Keratinocyte (primary cell): ENCODE measurements around the gene ZNF143. TPM values are rescaled to one million over a fixed set of nuclear protein-coding genes. Genes with fewer than 3 reads are reported as not detected.

Experiments used
- DNase-seq: peaks from one replicate; pipeline ENCODE4 v3.0.0-alpha.2; 2011; ENCODE audit warnings: low read depth, missing footprints, low spot score
- FAIRE-seq: peaks from 2 replicates; lab custom pipeline; 2011; peaks lifted over from hg19 to GRCh38; lab: Jason Lieb, UNC
- H2AFZ ChIP-seq: 2 replicates; pipeline ENCODE4 v1.6.0; 2012; ENCODE audit warnings: low read length, control low read depth, inconsistent platforms; ENCODE audit not compliant: control insufficient read depth
- H3K27ac ChIP-seq: 2 replicates; pipeline ENCODE4 v1.5.1; 2011; ENCODE audit warnings: low read length; ENCODE audit not compliant: control insufficient read depth, insufficient read depth
- H3K27me3 ChIP-seq: 3 replicates; pipeline ENCODE4 v1.6.0; 2011; ENCODE audit warnings: low read length; ENCODE audit not compliant: control insufficient read depth, insufficient read depth; ENCODE audit errors: extremely low read depth
- H3K36me3 ChIP-seq, 2 experiments: 2 replicates in 1 of 2; 3 replicates in 1 of 2; pipeline ENCODE4 v1.5.1; 2011; ENCODE audit warnings: low read length in 2 of 2, mild to moderate bottlenecking in 1 of 2; ENCODE audit not compliant: control insufficient read depth in 2 of 2, insufficient read depth in 2 of 2; ENCODE audit errors: extremely low read depth in 1 of 2
- H3K4me1 ChIP-seq: 3 replicates; pipeline ENCODE4 v1.5.1; 2011; ENCODE audit warnings: low read length; ENCODE audit not compliant: control insufficient read depth, insufficient read depth; ENCODE audit errors: extremely low read depth
- H3K4me2 ChIP-seq: 3 replicates; pipeline ENCODE4 v1.6.0; 2011; ENCODE audit warnings: low read depth, low read length; ENCODE audit not compliant: control insufficient read depth, insufficient read depth; ENCODE audit errors: extremely low read depth
- H3K4me3 ChIP-seq, 3 experiments: fragments of 200-600 bp in 1 of 3; sonication (generic) in 1 of 3; 2 replicates in 2 of 3; 3 replicates in 1 of 3; pipeline ENCODE4 v1.5.1; 2011 to 2016; ENCODE audit warnings: low read length in 3 of 3, mild to moderate bottlenecking in 3 of 3, control low read depth in 2 of 3, inconsistent platforms in 1 of 3, low read depth in 1 of 3, mixed read lengths in 1 of 3, mixed run types in 1 of 3, moderate library complexity in 1 of 3; ENCODE audit not compliant: control insufficient read depth in 2 of 3, insufficient read depth in 2 of 3; ENCODE audit errors: extremely low read depth in 1 of 3
- H3K79me2 ChIP-seq: 2 replicates; pipeline ENCODE4 v1.6.0; 2012; ENCODE audit warnings: low read length; ENCODE audit not compliant: control insufficient read depth, insufficient read depth
- H3K9ac ChIP-seq: 3 replicates; pipeline ENCODE4 v1.6.0; 2011; ENCODE audit warnings: low read length; ENCODE audit not compliant: control insufficient read depth, insufficient read depth; ENCODE audit errors: extremely low read depth
- H3K9me1 ChIP-seq: 3 replicates; pipeline ENCODE4 v1.6.0; 2011; ENCODE audit warnings: low read length; ENCODE audit not compliant: control insufficient read depth, insufficient read depth; ENCODE audit errors: extremely low read depth
- H3K9me3 ChIP-seq: 2 replicates; pipeline ENCODE4 v1.5.1; 2012; ENCODE audit warnings: low read depth, low read length; ENCODE audit not compliant: control insufficient read depth
- H4K20me1 ChIP-seq: 3 replicates; pipeline ENCODE4 v1.6.0; 2011; ENCODE audit warnings: low read length; ENCODE audit not compliant: control insufficient read depth, insufficient read depth; ENCODE audit errors: extremely low read depth
- EZH2 ChIP-seq: IDR thresholded peaks from one replicate; pipeline ENCODE4 v1.6.1; 2012; ENCODE audit warnings: inconsistent platforms, mild to moderate bottlenecking, low read length, moderate library complexity
- dilution Hi-C: fragments of 300-500 bp; cut with MboI; formaldehyde crosslinking; loops from one replicate; pipeline ENCODE4 v1.7.0; 2020; ENCODE audit warnings: low sequenced_read_pairs; ENCODE audit not compliant: extremely low pct_ligation_motif_present
- polyA plus RNA-seq, 5 experiments: library from polyadenylated mRNA; depleted of rRNA in 3 of 5; stranded (reverse) in 3 of 5; stranded (forward) in 1 of 5; unstranded in 1 of 5; fragments of >200 nt; gene quantifications; 1 replicate in 1 of 5; 2 replicates in 3 of 5; 3 replicates in 1 of 5; pipeline versions ENCODE4 v1.2.1 to v1.2.3, GENCODE V29; 2011 to 2012; ENCODE audit warnings: missing spikeins in 2 of 5, low read depth in 1 of 5, low replicate concordance in 1 of 5
- TF ChIP-seq, protein P1 (sequence below), 3 experiments: IDR thresholded peaks in 1 of 3; conservative IDR thresholded peaks in 1 of 3; optimal IDR thresholded peaks in 1 of 3; 2 replicates in 2 of 3; 3 replicates in 1 of 3; pipeline versions ENCODE3 to v1.5.1; 2011; ENCODE audit warnings: low read length in 3 of 3, mild to moderate bottlenecking in 3 of 3, moderate library complexity in 2 of 3, control low read depth in 1 of 3, inconsistent platforms in 1 of 3; ENCODE audit not compliant: insufficient read depth in 2 of 3; ENCODE audit errors: extremely low read depth in 1 of 3

Gene ZNF143
- polyA plus RNA-seq, 1 donor (not counting 4 experiments of a cell fraction or from before 2014, with no cell fraction given), result 32.0 TPM

DNA sequence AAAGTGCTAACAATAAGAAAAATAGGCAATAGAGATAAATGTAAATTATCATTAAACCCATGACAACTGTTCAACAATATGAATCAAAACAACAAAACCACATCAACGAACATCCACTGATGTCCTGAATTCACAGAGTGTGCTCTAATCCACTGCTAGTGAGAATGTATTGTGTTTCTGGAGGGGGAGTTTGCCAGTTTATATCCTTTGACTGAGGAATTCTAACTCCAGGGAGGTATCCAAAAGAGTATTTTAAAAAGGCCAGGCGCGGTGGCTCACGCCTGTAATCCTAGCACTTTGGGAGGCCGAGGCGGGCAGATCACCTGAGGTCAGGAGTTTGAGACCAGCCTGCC is 110.9 kb downstream of the ZNF143 start:
- no peak overlapping the region for H2AFZ ChIP-seq
- peaks cover 56% of the 10 kb centered on the region for H3K4me1 ChIP-seq
- no peak for DNase-seq
- dilution Hi-C loops, result no loop called here
- peaks cover 32% of the 10 kb centered on the region for H3K79me2 ChIP-seq
- TF ChIP-seq EZH2, result no peak
- TF ChIP-seq, protein P1, sequence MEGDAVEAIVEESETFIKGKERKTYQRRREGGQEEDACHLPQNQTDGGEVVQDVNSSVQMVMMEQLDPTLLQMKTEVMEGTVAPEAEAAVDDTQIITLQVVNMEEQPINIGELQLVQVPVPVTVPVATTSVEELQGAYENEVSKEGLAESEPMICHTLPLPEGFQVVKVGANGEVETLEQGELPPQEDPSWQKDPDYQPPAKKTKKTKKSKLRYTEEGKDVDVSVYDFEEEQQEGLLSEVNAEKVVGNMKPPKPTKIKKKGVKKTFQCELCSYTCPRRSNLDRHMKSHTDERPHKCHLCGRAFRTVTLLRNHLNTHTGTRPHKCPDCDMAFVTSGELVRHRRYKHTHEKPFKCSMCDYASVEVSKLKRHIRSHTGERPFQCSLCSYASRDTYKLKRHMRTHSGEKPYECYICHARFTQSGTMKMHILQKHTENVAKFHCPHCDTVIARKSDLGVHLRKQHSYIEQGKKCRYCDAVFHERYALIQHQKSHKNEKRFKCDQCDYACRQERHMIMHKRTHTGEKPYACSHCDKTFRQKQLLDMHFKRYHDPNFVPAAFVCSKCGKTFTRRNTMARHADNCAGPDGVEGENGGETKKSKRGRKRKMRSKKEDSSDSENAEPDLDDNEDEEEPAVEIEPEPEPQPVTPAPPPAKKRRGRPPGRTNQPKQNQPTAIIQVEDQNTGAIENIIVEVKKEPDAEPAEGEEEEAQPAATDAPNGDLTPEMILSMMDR (optimal IDR thresholded peaks at IDR 0.05 in 1 of 3, IDR thresholded peaks at IDR 0.05 in 1 of 3, conservative IDR thresholded peaks at IDR 0.05 in 1 of 3; ENCODE audit: extremely low read depth in 1 of 3, insufficient read depth in 2 of 3, low read length in 3 of 3), result no peak
- peak overlapping the region; percentile 95 for H3K27ac ChIP-seq
- no peaks in the 10 kb centered on the region for H3K27me3 ChIP-seq
- H3K36me3 ChIP-seq, result peaks cover 0 to 5% of the 10 kb centered on the region in 2 experiments
- peak overlapping the region; percentile 79 for H3K4me2 ChIP-seq
- peak overlapping the region in 1 of 3 experiments; percentile 75 for H3K4me3 ChIP-seq
- FAIRE-seq, result no peak
- H3K9me3 ChIP-seq, result no peaks in the 10 kb centered on the region
- H4K20me1 ChIP-seq, result no peaks in the 10 kb centered on the region
- H3K9me1 ChIP-seq, result no peaks in the 10 kb centered on the region
- H3K9ac ChIP-seq, result peak overlapping the region; percentile 87

GRCh38 chr11:9573052-9573774 is 112.4 kb downstream of the ZNF143 start, which contains the start of gene WEE1:
Gene WEE1 (plus strand): TSS chr11:9573670. CDS start chr11:9573934, 264 bp downstream.
- TF ChIP-seq, protein P1 (optimal IDR thresholded peaks at IDR 0.05 in 1 of 3, IDR thresholded peaks at IDR 0.05 in 1 of 3, conservative IDR thresholded peaks at IDR 0.05 in 1 of 3; ENCODE audit: extremely low read depth in 1 of 3, insufficient read depth in 2 of 3, low read length in 3 of 3), result no peak
- TF ChIP-seq EZH2, result no peak
- peak; percentile 94 for DNase-seq
- Histone ChIP-seq H3K9me3 (no peaks in the 10 kb centered on the region), H3K79me2 (peaks cover 47% of the 10 kb centered on the region), H3K9me1 (no peaks in the 10 kb centered on the region), H3K4me1 (peaks cover 43% of the 10 kb centered on the region), H4K20me1 (no peaks in the 10 kb centered on the region), H3K27ac (peak within 1 kb of the TSS; percentile 95), H3K9ac (peak within 1 kb of the TSS; percentile 87), H3K4me3 (peak within 1 kb of the TSS; percentile 71 to 86 (median 75)), H2AFZ (peak within 1 kb of the TSS; percentile 25), H3K36me3 (peaks cover 0 to 5% of the 10 kb centered on the region in 2 experiments), H3K27me3 (no peaks in the 10 kb centered on the region), H3K4me2 (peak within 1 kb of the TSS; percentile 83)
- dilution Hi-C loops, result no loop called here
- no peak for FAIRE-seq
